ENCODE data around the gene BICD1. TPM values are rescaled to one million over a fixed set of nuclear protein-coding genes. Genes with fewer than 3 reads are reported as not detected.

Gene BICD1
- total and polyA plus RNA-seq, 2 donors (not counting 3 experiments of a cell fraction or from before 2014, with no cell fraction given), result 12.2 to 51.0 TPM

GRCh38 chr12:32117316-32117715 lies 10.7 kb downstream of the BICD1 start:
- no peak overlapping the region for H2AFZ ChIP-seq (ENCODE audit: low read depth, low read length)
- no peak overlapping the region for H3K4me3 ChIP-seq (replicated peaks in 1 of 3; ENCODE audit: insufficient read depth in 1 of 3, low read depth in 1 of 3, low read length in 3 of 3)
- intact Hi-C loops (cut with micrococcal nuclease) (loop anchor here (10.0 kb wide), 1 partner anchor 157 kb away; no protein-coding TSS in a partner anchor), dilution Hi-C loops (cut with MboI; ENCODE audit: extremely low pct_ligation_motif_present, low sequenced_read_pairs) (no loop called here)
- H3K4me2 ChIP-seq (ENCODE audit: insufficient read depth, low read length), result no peak overlapping the region
- H3K9me3 ChIP-seq (replicated peaks; ENCODE audit: control insufficient read depth, insufficient read depth, low read length), result no peaks in the 10 kb centered on the region
- TF ChIP-seq MYC (IDR thresholded peaks at IDR 0.05; ENCODE audit: low read depth, low read length) (no peak), POLR2AphosphoS5 (IDR thresholded peaks at IDR 0.05; ENCODE audit: insufficient read depth, low read depth, low read length) (no peak), FOS (IDR thresholded peaks at IDR 0.05; ENCODE audit: borderline replicate concordance, insufficient read depth, low read length) (no peak), JUN (IDR thresholded peaks at IDR 0.05; ENCODE audit: borderline replicate concordance, insufficient read depth, insufficient read length, low read depth) (no peak), EZH2 (IDR thresholded peaks at IDR 0.05; ENCODE audit: borderline replicate concordance, low read depth, low read length, severe bottlenecking) (no peak), GATA2 (IDR thresholded peaks at IDR 0.05; ENCODE audit: insufficient read depth, insufficient read length, low read depth, low read length) (no peak), POLR2A (IDR thresholded peaks at IDR 0.05; ENCODE audit: low read depth, low read length) (no peak)
- TF ChIP-seq, protein P1, sequence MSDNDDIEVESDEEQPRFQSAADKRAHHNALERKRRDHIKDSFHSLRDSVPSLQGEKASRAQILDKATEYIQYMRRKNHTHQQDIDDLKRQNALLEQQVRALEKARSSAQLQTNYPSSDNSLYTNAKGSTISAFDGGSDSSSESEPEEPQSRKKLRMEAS (IDR thresholded peaks at IDR 0.05; ENCODE audit: insufficient read depth, insufficient read length), result no peak
- TF ChIP-seq, protein P2, sequence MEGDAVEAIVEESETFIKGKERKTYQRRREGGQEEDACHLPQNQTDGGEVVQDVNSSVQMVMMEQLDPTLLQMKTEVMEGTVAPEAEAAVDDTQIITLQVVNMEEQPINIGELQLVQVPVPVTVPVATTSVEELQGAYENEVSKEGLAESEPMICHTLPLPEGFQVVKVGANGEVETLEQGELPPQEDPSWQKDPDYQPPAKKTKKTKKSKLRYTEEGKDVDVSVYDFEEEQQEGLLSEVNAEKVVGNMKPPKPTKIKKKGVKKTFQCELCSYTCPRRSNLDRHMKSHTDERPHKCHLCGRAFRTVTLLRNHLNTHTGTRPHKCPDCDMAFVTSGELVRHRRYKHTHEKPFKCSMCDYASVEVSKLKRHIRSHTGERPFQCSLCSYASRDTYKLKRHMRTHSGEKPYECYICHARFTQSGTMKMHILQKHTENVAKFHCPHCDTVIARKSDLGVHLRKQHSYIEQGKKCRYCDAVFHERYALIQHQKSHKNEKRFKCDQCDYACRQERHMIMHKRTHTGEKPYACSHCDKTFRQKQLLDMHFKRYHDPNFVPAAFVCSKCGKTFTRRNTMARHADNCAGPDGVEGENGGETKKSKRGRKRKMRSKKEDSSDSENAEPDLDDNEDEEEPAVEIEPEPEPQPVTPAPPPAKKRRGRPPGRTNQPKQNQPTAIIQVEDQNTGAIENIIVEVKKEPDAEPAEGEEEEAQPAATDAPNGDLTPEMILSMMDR (IDR thresholded peaks at IDR 0.05; ENCODE audit: extremely low read depth in 1 of 2, insufficient read depth in 1 of 2, low read depth in 1 of 2, low read length in 2 of 2), result no peak
- no peaks in the 10 kb centered on the region for H3K9me1 ChIP-seq (replicated peaks; ENCODE audit: control insufficient read depth, extremely low read depth, insufficient read depth, low read length)
- H3K27me3 ChIP-seq (ENCODE audit: control insufficient read depth in 2 of 2, insufficient read depth in 2 of 2, low read length in 2 of 2), result no peaks in the 10 kb centered on the region
- H4K20me1 ChIP-seq (replicated peaks; ENCODE audit: control insufficient read depth, extremely low read depth, insufficient read depth, low read length), result no peaks in the 10 kb centered on the region
- peaks cover 24% of the 10 kb centered on the region for H3K4me1 ChIP-seq (ENCODE audit: control insufficient read depth, extremely low read depth, insufficient read depth, low read length)
- H3K9ac ChIP-seq (replicated peaks; ENCODE audit: extremely low read depth, insufficient read depth, low read length), result no peak overlapping the region
- no TSS peak for BruUV-seq (replicated peaks)
- no peak for DNase-seq (ENCODE audit: low read depth, low spot score)
- POLR2A ChIA-PET, result no interaction called here
- no peak for FAIRE-seq
- H3K27ac ChIP-seq (ENCODE audit: insufficient read depth, low read depth, low read length), result no peak overlapping the region
- CTCF ChIA-PET, result interaction anchor here (1.1 to 1.2 kb wide), 2 partner anchors 11 to 22 kb away, joined by 3 read pairs; no protein-coding TSS in a partner anchor
- H3K79me2 ChIP-seq (ENCODE audit: control insufficient read depth, insufficient read depth, low read length), result peaks cover 30% of the 10 kb centered on the region
- peaks cover 0 to 3% of the 10 kb centered on the region in 2 experiments for H3K36me3 ChIP-seq (ENCODE audit: control insufficient read depth in 2 of 2, extremely low read depth in 1 of 2, insufficient read depth in 2 of 2, low read length in 2 of 2)
